ENCODE results near the gene MRPS27.

Gene MRPS27

GRCh38 chr5:72208324-72208926 lies 111.6 kb downstream of the MRPS27 start:
- Histone ChIP-seq H3K27ac (ENCODE audit: low read length) (no peak overlapping the region), H3K9me3 (ENCODE audit: insufficient read depth, low read depth, low read length) (no peaks in the 10 kb centered on the region), H3K9ac (ENCODE audit: low read depth, low read length) (no peak overlapping the region), H3K36me3 (ENCODE audit: insufficient read depth, low read depth, low read length) (peaks cover 59% of the 10 kb centered on the region), H3K4me1 (ENCODE audit: insufficient read depth, low read length) (peaks cover 17% of the 10 kb centered on the region; the same call in 1 of the 2 replicates), H3K27me3 (ENCODE audit: insufficient read depth, low read length) (no peaks in the 10 kb centered on the region), H3K4me3 (ENCODE audit: low read length) (no peak overlapping the region)

- H3K4me3 ChIP-seq (ENCODE audit: low read length): no peak overlapping the region
- H3K9me3 ChIP-seq (ENCODE audit: insufficient read depth, low read depth, low read length): no peaks in the 10 kb centered on the region
- H3K27me3 ChIP-seq (ENCODE audit: insufficient read depth, low read length): no peaks in the 10 kb centered on the region
- H3K9ac ChIP-seq (ENCODE audit: low read depth, low read length): no peak overlapping the region
- H3K4me1 ChIP-seq (ENCODE audit: insufficient read depth, low read length): peaks cover 17% of the 10 kb centered on the region; the same call in 1 of the 2 replicates
- no peak overlapping the region for H3K27ac ChIP-seq (ENCODE audit: low read length)
- peaks cover 74% of the 10 kb centered on the region for H3K36me3 ChIP-seq (ENCODE audit: insufficient read depth, low read depth, low read length)
Measured at GRCh38 chr5:72206994-72207393, 113.0 kb downstream of the MRPS27 start.

GRCh38 chr5:72206160-72206559 lies 113.9 kb downstream of the MRPS27 start:
- Histone ChIP-seq H3K9ac (ENCODE audit: low read depth, low read length) (no peak overlapping the region), H3K36me3 (ENCODE audit: insufficient read depth, low read depth, low read length) (peaks cover 81% of the 10 kb centered on the region), H3K4me3 (ENCODE audit: low read length) (no peak overlapping the region), H3K4me1 (ENCODE audit: insufficient read depth, low read length) (peaks cover 17% of the 10 kb centered on the region; the same call in 1 of the 2 replicates), H3K27ac (ENCODE audit: low read length) (no peak overlapping the region), H3K9me3 (ENCODE audit: insufficient read depth, low read depth, low read length) (no peaks in the 10 kb centered on the region), H3K27me3 (ENCODE audit: insufficient read depth, low read length) (no peaks in the 10 kb centered on the region)

- H3K27ac ChIP-seq (ENCODE audit: low read length): no peak overlapping the region
- peaks cover 88% of the 10 kb centered on the region for H3K36me3 ChIP-seq (ENCODE audit: insufficient read depth, low read depth, low read length)
Measured at GRCh38 chr5:72205431-72206009, 114.5 kb downstream of the MRPS27 start.

GRCh38 chr5:72204946-72205345 lies 115.1 kb downstream of the MRPS27 start:
- H3K36me3 ChIP-seq (ENCODE audit: insufficient read depth, low read depth, low read length): peaks cover 94% of the 10 kb centered on the region
- H3K27me3 ChIP-seq (ENCODE audit: insufficient read depth, low read length): no peaks in the 10 kb centered on the region
- H3K9me3 ChIP-seq (ENCODE audit: insufficient read depth, low read depth, low read length): no peaks in the 10 kb centered on the region
- no peak overlapping the region for H3K9ac ChIP-seq (ENCODE audit: low read depth, low read length)
- no peak overlapping the region for H3K27ac ChIP-seq (ENCODE audit: low read length)
- no peak overlapping the region for H3K4me3 ChIP-seq (ENCODE audit: low read length)
- H3K4me1 ChIP-seq (ENCODE audit: insufficient read depth, low read length): peaks cover 9% of the 10 kb centered on the region; the same call in 1 of the 2 replicates

More at GRCh38 chr5:72205431-72206009, 114.5 kb downstream of the MRPS27 start:
- no peaks in the 10 kb centered on the region for H3K27me3 ChIP-seq (ENCODE audit: insufficient read depth, low read length)
- no peak overlapping the region for H3K9ac ChIP-seq (ENCODE audit: low read depth, low read length)
- H3K9me3 ChIP-seq (ENCODE audit: insufficient read depth, low read depth, low read length): no peaks in the 10 kb centered on the region
- no peak overlapping the region for H3K4me3 ChIP-seq (ENCODE audit: low read length)
- H3K4me1 ChIP-seq (ENCODE audit: insufficient read depth, low read length): peaks cover 11% of the 10 kb centered on the region; the same call in 1 of the 2 replicates

GRCh38 chr5:72203251-72203845 lies 116.7 kb downstream of the MRPS27 start:
- no peak overlapping the region for H3K27ac ChIP-seq (ENCODE audit: low read length)
- no peaks in the 10 kb centered on the region; the same call in 1 of the 2 replicates for H3K4me1 ChIP-seq (ENCODE audit: insufficient read depth, low read length)
- H3K27me3 ChIP-seq (ENCODE audit: insufficient read depth, low read length): no peaks in the 10 kb centered on the region
- H3K9ac ChIP-seq (ENCODE audit: low read depth, low read length): no peak overlapping the region
- H3K4me3 ChIP-seq (ENCODE audit: low read length): no peak overlapping the region
- no peaks in the 10 kb centered on the region for H3K9me3 ChIP-seq (ENCODE audit: insufficient read depth, low read depth, low read length)
- peaks cover 100% of the 10 kb centered on the region for H3K36me3 ChIP-seq (ENCODE audit: insufficient read depth, low read depth, low read length)

GRCh38 chr5:72202331-72202825 lies 117.7 kb downstream of the MRPS27 start:
- no peaks in the 10 kb centered on the region for H3K9me3 ChIP-seq (ENCODE audit: insufficient read depth, low read depth, low read length)
- H3K27me3 ChIP-seq (ENCODE audit: insufficient read depth, low read length): no peaks in the 10 kb centered on the region
- no peak overlapping the region for H3K27ac ChIP-seq (ENCODE audit: low read length)
- H3K4me1 ChIP-seq (ENCODE audit: insufficient read depth, low read length): no peaks in the 10 kb centered on the region
- no peak overlapping the region for H3K9ac ChIP-seq (ENCODE audit: low read depth, low read length)
- H3K4me3 ChIP-seq (ENCODE audit: low read length): no peak overlapping the region
- peaks cover 100% of the 10 kb centered on the region for H3K36me3 ChIP-seq (ENCODE audit: insufficient read depth, low read depth, low read length)

- Histone ChIP-seq H3K27me3 (ENCODE audit: insufficient read depth, low read length) (no peaks in the 10 kb centered on the region), H3K4me3 (ENCODE audit: low read length) (no peak overlapping the region), H3K9me3 (ENCODE audit: insufficient read depth, low read depth, low read length) (no peaks in the 10 kb centered on the region), H3K4me1 (ENCODE audit: insufficient read depth, low read length) (no peaks in the 10 kb centered on the region), H3K9ac (ENCODE audit: low read depth, low read length) (no peak overlapping the region), H3K27ac (ENCODE audit: low read length) (no peak overlapping the region), H3K36me3 (ENCODE audit: insufficient read depth, low read depth, low read length) (peaks cover 100% of the 10 kb centered on the region)
Measured at GRCh38 chr5:72199681-72200080, 120.4 kb downstream of the MRPS27 start.

- Histone ChIP-seq H3K27me3 (ENCODE audit: insufficient read depth, low read length) (no peaks in the 10 kb centered on the region), H3K36me3 (ENCODE audit: insufficient read depth, low read depth, low read length) (peaks cover 97% of the 10 kb centered on the region), H3K27ac (ENCODE audit: low read length) (no peak overlapping the region), H3K4me3 (ENCODE audit: low read length) (no peak overlapping the region), H3K4me1 (ENCODE audit: insufficient read depth, low read length) (no peaks in the 10 kb centered on the region), H3K9me3 (ENCODE audit: insufficient read depth, low read depth, low read length) (no peaks in the 10 kb centered on the region), H3K9ac (ENCODE audit: low read depth, low read length) (no peak overlapping the region)
Measured at GRCh38 chr5:72197393-72197792, 122.6 kb downstream of the MRPS27 start.

- H3K9me3 ChIP-seq (ENCODE audit: insufficient read depth, low read depth, low read length): no peaks in the 10 kb centered on the region
- H3K9ac ChIP-seq (ENCODE audit: low read depth, low read length): no peak overlapping the region
- no peak overlapping the region for H3K27ac ChIP-seq (ENCODE audit: low read length)
- H3K4me3 ChIP-seq (ENCODE audit: low read length): no peak overlapping the region
- no peaks in the 10 kb centered on the region for H3K27me3 ChIP-seq (ENCODE audit: insufficient read depth, low read length)
- H3K4me1 ChIP-seq (ENCODE audit: insufficient read depth, low read length): no peaks in the 10 kb centered on the region
- H3K36me3 ChIP-seq (ENCODE audit: insufficient read depth, low read depth, low read length): peaks cover 97% of the 10 kb centered on the region
Measured at GRCh38 chr5:72195581-72195980, 124.5 kb downstream of the MRPS27 start.

GRCh38 chr5:72194846-72195245 lies 125.2 kb downstream of the MRPS27 start:
- no peak overlapping the region for H3K27ac ChIP-seq (ENCODE audit: low read length)
- H3K36me3 ChIP-seq (ENCODE audit: insufficient read depth, low read depth, low read length): peaks cover 97% of the 10 kb centered on the region
- no peaks in the 10 kb centered on the region for H3K9me3 ChIP-seq (ENCODE audit: insufficient read depth, low read depth, low read length)
- H3K9ac ChIP-seq (ENCODE audit: low read depth, low read length): no peak overlapping the region
- H3K27me3 ChIP-seq (ENCODE audit: insufficient read depth, low read length): no peaks in the 10 kb centered on the region
- no peaks in the 10 kb centered on the region for H3K4me1 ChIP-seq (ENCODE audit: insufficient read depth, low read length)
- no peak overlapping the region for H3K4me3 ChIP-seq (ENCODE audit: low read length)

- H3K4me1 ChIP-seq (ENCODE audit: insufficient read depth, low read length): no peaks in the 10 kb centered on the region
- no peak overlapping the region for H3K27ac ChIP-seq (ENCODE audit: low read length)
Measured at GRCh38 chr5:72191404-72191803, 128.6 kb downstream of the MRPS27 start.

More at GRCh38 chr5:72191404-72191803, 128.6 kb downstream of the MRPS27 start:
- Histone ChIP-seq H3K9me3 (ENCODE audit: insufficient read depth, low read depth, low read length) (no peaks in the 10 kb centered on the region), H3K9ac (ENCODE audit: low read depth, low read length) (no peak overlapping the region), H3K36me3 (ENCODE audit: insufficient read depth, low read depth, low read length) (peaks cover 97% of the 10 kb centered on the region), H3K4me3 (ENCODE audit: low read length) (no peak overlapping the region), H3K27me3 (ENCODE audit: insufficient read depth, low read length) (no peaks in the 10 kb centered on the region)

Data from iPS-20b (cell line).